Neural progenitor cell (in vitro differentiated cells): Measurements from ENCODE around the gene KCNK7. TPM values are rescaled to one million over a fixed set of nuclear protein-coding genes. Genes with fewer than 3 reads are reported as not detected.
A peak's percentile ranks its signal among the peaks of the same experiment; 100 is the strongest.

Experiments used
- DNase-seq: peaks from one replicate; pipeline ENCODE4 v3.0.0-alpha.2; 2016; ENCODE audit warnings: low spot score
- H2AFZ ChIP-seq: fragments of 200-600 bp; sonication (generic); replicated peaks from 2 replicates; pipeline ENCODE4 v1.6.1; 2016; ENCODE audit warnings: antibody characterized with exemption
- H3F3A ChIP-seq: fragments of 200-600 bp; sonication (generic); 2 replicates; pipeline ENCODE4 v1.6.1; 2016; ENCODE audit warnings: antibody characterized with exemption, low read depth
- H3K27ac ChIP-seq: fragments of 200-600 bp; sonication (generic); 2 replicates; pipeline ENCODE4 v1.5.1; 2016; ENCODE audit warnings: mild to moderate bottlenecking
- H3K27me3 ChIP-seq: fragments of 200-600 bp; sonication (generic); 2 replicates; pipeline ENCODE4 v1.6.1; 2016; ENCODE audit warnings: mild to moderate bottlenecking, moderate library complexity
- H3K36me3 ChIP-seq: fragments of 200-600 bp; sonication (generic); 2 replicates; pipeline ENCODE4 v1.5.1; 2016
- H3K4me1 ChIP-seq: fragments of 200-600 bp; sonication (generic); 2 replicates; pipeline ENCODE4 v1.6.1; 2016; ENCODE audit warnings: mixed run types
- H3K4me2 ChIP-seq: fragments of 200-600 bp; sonication (generic); 2 replicates; pipeline ENCODE4 v1.6.1; 2016
- H3K4me3 ChIP-seq: fragments of 200-600 bp; sonication (generic); 2 replicates; pipeline ENCODE4 v1.5.1; 2016
- H3K79me2 ChIP-seq: fragments of 200-600 bp; sonication (generic); 2 replicates; pipeline ENCODE4 v1.6.1; 2016; ENCODE audit warnings: low read depth
- H3K9ac ChIP-seq: fragments of 200-600 bp; sonication (generic); 2 replicates; pipeline ENCODE4 v1.6.1; 2016
- H3K9me3 ChIP-seq: fragments of 200-600 bp; sonication (generic); 2 replicates; pipeline ENCODE4 v1.5.1; 2016; ENCODE audit warnings: low read depth
- H4K20me1 ChIP-seq: fragments of 200-600 bp; sonication (generic); 2 replicates; pipeline ENCODE4 v1.6.1; 2016; ENCODE audit warnings: low read depth
- H3K27ac Mint-ChIP-seq: 3 replicates; pipeline ENCODE4 v1.8.0; 2021; ENCODE audit warnings: mixed read lengths
- H3K27me3 Mint-ChIP-seq: 2 replicates; pipeline ENCODE4 v1.8.0; 2022; ENCODE audit warnings: low read depth, mild to moderate bottlenecking, inconsistent platforms, moderate library complexity, mixed read lengths; ENCODE audit not compliant: insufficient read depth
- H3K36me3 Mint-ChIP-seq: 3 replicates; pipeline ENCODE4 v1.8.0; 2021; ENCODE audit warnings: mixed read lengths
- H3K4me1 Mint-ChIP-seq: 3 replicates; pipeline ENCODE4 v1.8.0; 2021; ENCODE audit warnings: mixed read lengths
- H3K4me3 Mint-ChIP-seq: 3 replicates; pipeline ENCODE4 v1.8.0; 2021; ENCODE audit warnings: mild to moderate bottlenecking, moderate library complexity, mixed read lengths
- H3K9me3 Mint-ChIP-seq: 3 replicates; pipeline ENCODE4 v1.8.0; 2020; ENCODE audit warnings: mixed read lengths
- EZH2 ChIP-seq: fragments of 200-600 bp; sonication (generic); IDR thresholded peaks from 2 replicates; pipeline ENCODE4 v1.6.1; 2017; ENCODE audit warnings: antibody characterized with exemption, mild to moderate bottlenecking, moderate library complexity
- EZH2phosphoT487 ChIP-seq: fragments of 200-600 bp; sonication (generic); IDR thresholded peaks from 2 replicates; pipeline ENCODE4 v1.6.1; 2017; ENCODE audit warnings: antibody characterized with exemption
- total RNA-seq: library from RNA; depleted of rRNA; stranded (reverse); fragments of >200 nt; gene quantifications from 2 replicates; pipeline ENCODE4 v1.2.3, GENCODE V29; 2015; ENCODE audit warnings: low replicate concordance
- TF ChIP-seq, protein P1 (sequence below): fragments of 200-600 bp; sonication (generic); IDR thresholded peaks from 2 replicates; pipeline ENCODE4 v1.5.1; 2017; ENCODE audit warnings: antibody characterized with exemption, mild to moderate bottlenecking

Gene KCNK7
- total RNA-seq, 1 donor from 2014 or later, result not detected

DNA sequence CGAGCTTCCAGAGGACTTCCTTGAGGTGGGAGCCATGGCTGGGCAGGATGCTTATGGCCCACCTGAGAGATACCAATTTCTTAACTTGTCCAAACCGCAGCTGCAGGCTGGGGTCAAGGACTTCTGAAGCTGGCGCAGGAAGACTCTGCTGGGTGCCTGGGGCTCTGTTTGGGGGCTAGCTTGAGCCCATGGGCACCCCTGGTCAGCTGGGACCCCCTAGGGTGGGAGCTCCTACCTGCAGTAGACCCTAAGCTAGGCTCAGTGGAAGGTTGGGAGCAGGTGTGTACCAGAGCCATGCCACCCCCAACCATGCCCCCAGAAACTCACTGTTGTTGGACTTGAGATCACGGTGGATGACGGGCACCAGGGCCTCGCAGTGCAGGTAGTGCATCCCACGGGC is 17.1 kb upstream of the KCNK7 start:
- DNase-seq, result no peak
- no peaks in the 10 kb centered on the region for H3K9me3 ChIP-seq
- peak overlapping the region; percentile 80 for H3K4me3 ChIP-seq
- H3K27me3 ChIP-seq, result peaks cover 5% of the 10 kb centered on the region
- Mint-ChIP-seq H3K4me1 (peaks cover 43% of the 10 kb centered on the region), H3K27me3 (peaks cover 10% of the 10 kb centered on the region), H3K9me3 (no peaks in the 10 kb centered on the region), H3K36me3 (peaks cover 14% of the 10 kb centered on the region), H3K27ac (no peak overlapping the region), H3K4me3 (peak overlapping the region; percentile 81)
- no peak overlapping the region for H3K27ac ChIP-seq
- no peak overlapping the region for H3K9ac ChIP-seq
- peaks cover 46% of the 10 kb centered on the region for H3K79me2 ChIP-seq
- H2AFZ ChIP-seq, result no peak overlapping the region
- peaks cover 28% of the 10 kb centered on the region for H3F3A ChIP-seq
- H3K36me3 ChIP-seq, result no peaks in the 10 kb centered on the region
- H3K4me2 ChIP-seq, result peak overlapping the region; percentile 75
- peaks cover 56% of the 10 kb centered on the region for H4K20me1 ChIP-seq
- H3K4me1 ChIP-seq, result peaks cover 20% of the 10 kb centered on the region
- TF ChIP-seq EZH2 (no peak), EZH2phosphoT487 (no peak)
- TF ChIP-seq, protein P1, sequence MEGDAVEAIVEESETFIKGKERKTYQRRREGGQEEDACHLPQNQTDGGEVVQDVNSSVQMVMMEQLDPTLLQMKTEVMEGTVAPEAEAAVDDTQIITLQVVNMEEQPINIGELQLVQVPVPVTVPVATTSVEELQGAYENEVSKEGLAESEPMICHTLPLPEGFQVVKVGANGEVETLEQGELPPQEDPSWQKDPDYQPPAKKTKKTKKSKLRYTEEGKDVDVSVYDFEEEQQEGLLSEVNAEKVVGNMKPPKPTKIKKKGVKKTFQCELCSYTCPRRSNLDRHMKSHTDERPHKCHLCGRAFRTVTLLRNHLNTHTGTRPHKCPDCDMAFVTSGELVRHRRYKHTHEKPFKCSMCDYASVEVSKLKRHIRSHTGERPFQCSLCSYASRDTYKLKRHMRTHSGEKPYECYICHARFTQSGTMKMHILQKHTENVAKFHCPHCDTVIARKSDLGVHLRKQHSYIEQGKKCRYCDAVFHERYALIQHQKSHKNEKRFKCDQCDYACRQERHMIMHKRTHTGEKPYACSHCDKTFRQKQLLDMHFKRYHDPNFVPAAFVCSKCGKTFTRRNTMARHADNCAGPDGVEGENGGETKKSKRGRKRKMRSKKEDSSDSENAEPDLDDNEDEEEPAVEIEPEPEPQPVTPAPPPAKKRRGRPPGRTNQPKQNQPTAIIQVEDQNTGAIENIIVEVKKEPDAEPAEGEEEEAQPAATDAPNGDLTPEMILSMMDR, result no peak

- Histone ChIP-seq H3K9ac (no peak overlapping the region), H3K36me3 (no peaks in the 10 kb centered on the region), H3K27ac (no peak overlapping the region), H2AFZ (no peak overlapping the region), H3K4me2 (peak overlapping the region; percentile 75), H3K79me2 (peaks cover 39% of the 10 kb centered on the region), H3F3A (peaks cover 34% of the 10 kb centered on the region), H3K9me3 (no peaks in the 10 kb centered on the region), H4K20me1 (peaks cover 61% of the 10 kb centered on the region), H3K4me1 (peaks cover 25% of the 10 kb centered on the region), H3K27me3 (peaks cover 7% of the 10 kb centered on the region), H3K4me3 (no peak overlapping the region)
- Mint-ChIP-seq H3K36me3 (peaks cover 14% of the 10 kb centered on the region), H3K4me3 (peak overlapping the region; percentile 81), H3K27ac (peak overlapping the region; percentile 76), H3K9me3 (no peaks in the 10 kb centered on the region), H3K4me1 (peaks cover 43% of the 10 kb centered on the region), H3K27me3 (peaks cover 10% of the 10 kb centered on the region)
- TF ChIP-seq EZH2, result no peak
- no peak for TF ChIP-seq EZH2phosphoT487
- TF ChIP-seq, protein P1, result no peak
- no peak for DNase-seq
Observed at GRCh38 chr11:65611758-65612603, 16.4 kb upstream of the KCNK7 start.

DNA sequence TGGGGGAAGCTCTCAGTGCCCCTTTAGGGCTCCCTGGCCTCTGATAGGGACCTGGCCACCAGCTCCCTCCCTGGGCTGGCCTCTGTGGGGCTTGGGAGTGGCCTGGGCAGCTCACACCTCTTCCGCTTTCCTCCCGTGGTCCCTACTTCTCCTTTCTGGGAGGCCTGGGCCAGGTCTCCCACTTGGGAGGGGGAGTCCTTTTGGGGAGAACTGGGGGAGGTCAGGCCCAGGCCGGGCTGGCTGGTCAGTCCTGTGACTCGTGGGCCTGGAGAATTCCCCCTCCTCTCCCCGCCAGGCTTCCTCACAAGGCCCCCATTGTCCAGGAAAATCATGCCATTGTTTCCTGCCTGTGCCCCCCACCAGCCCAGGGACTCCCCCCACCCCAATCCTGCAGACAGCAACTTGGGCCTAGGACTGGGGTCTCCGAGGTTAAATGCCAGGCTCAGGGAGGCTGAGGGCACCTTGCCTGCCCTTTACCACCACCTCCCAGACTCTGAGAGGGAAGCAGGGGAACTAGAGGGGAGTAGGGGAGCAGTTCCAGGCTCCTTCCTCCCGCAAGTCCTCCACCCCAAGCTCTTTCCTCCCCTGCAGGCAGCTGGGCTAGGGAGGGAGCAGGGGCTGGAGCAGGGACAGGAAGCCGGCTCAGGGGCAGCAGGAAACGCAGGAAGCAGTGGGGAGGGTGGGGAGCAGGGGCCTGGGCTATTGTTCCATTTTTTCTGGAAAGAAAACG is 15.6 kb upstream of the KCNK7 start:
- Mint-ChIP-seq H3K36me3 (peaks cover 14% of the 10 kb centered on the region), H3K4me1 (peaks cover 43% of the 10 kb centered on the region), H3K27ac (no peak overlapping the region), H3K27me3 (peaks cover 14% of the 10 kb centered on the region), H3K9me3 (no peaks in the 10 kb centered on the region), H3K4me3 (no peak overlapping the region)
- Histone ChIP-seq H2AFZ (no peak overlapping the region), H3K27ac (no peak overlapping the region), H3K27me3 (peaks cover 7% of the 10 kb centered on the region), H3K36me3 (peaks cover 2% of the 10 kb centered on the region), H3K79me2 (peaks cover 32% of the 10 kb centered on the region), H3F3A (peaks cover 38% of the 10 kb centered on the region), H3K4me3 (no peak overlapping the region), H3K9ac (no peak overlapping the region), H3K9me3 (no peaks in the 10 kb centered on the region), H4K20me1 (peaks cover 59% of the 10 kb centered on the region), H3K4me1 (peaks cover 24% of the 10 kb centered on the region), H3K4me2 (peak overlapping the region; percentile 75)
- TF ChIP-seq EZH2phosphoT487, result no peak
- TF ChIP-seq EZH2, result no peak
- TF ChIP-seq, protein P1, result no peak
- DNase-seq, result no peak
